ENCODE results near the gene CYBRD1.

GRCh38 chr2:171482877-171483276 is 39.4 kb upstream of the CYBRD1 start:
- TF ChIP-seq POLR2A (IDR thresholded peaks at IDR 0.05), result no peak
- no peak for TF ChIP-seq CTCF (IDR thresholded peaks at IDR 0.05)
- no peak for TF ChIP-seq POLR2AphosphoS5 (IDR thresholded peaks at IDR 0.05; ENCODE audit: insufficient read depth in 1 of 2, low read depth in 1 of 2)
